ENCODE data around the gene KCNIP4.

DNA sequence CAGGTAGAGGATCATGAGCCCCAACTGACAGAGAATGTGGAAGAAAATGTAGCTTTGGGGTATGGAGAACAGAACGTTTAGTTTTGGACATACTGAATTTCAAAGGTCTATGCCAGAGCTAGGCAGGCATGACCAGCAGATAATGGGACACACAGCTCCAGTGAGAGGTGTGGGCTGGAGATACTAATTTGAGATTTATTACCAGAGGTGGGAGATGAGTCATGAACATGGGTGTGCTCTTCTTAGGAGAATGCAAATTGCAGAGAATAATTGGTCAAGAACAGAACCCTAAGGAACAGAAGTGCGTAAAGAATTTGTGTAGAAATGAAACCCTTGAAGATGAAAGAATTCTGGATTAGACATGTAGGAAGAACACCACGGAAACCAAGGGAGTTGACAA is 1123.1 kb downstream of the KCNIP4 start:
- TF ChIP-seq, protein P1, sequence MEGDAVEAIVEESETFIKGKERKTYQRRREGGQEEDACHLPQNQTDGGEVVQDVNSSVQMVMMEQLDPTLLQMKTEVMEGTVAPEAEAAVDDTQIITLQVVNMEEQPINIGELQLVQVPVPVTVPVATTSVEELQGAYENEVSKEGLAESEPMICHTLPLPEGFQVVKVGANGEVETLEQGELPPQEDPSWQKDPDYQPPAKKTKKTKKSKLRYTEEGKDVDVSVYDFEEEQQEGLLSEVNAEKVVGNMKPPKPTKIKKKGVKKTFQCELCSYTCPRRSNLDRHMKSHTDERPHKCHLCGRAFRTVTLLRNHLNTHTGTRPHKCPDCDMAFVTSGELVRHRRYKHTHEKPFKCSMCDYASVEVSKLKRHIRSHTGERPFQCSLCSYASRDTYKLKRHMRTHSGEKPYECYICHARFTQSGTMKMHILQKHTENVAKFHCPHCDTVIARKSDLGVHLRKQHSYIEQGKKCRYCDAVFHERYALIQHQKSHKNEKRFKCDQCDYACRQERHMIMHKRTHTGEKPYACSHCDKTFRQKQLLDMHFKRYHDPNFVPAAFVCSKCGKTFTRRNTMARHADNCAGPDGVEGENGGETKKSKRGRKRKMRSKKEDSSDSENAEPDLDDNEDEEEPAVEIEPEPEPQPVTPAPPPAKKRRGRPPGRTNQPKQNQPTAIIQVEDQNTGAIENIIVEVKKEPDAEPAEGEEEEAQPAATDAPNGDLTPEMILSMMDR (IDR thresholded peaks at IDR 0.05 in 8 of 11, conservative IDR thresholded peaks at IDR 0.05 in 3 of 11): no peak
- TF ChIP-seq POLR2AphosphoS5 (IDR thresholded peaks at IDR 0.05) (no peak), POLR2A (IDR thresholded peaks at IDR 0.05) (no peak)
